K562 (cell line): ENCODE results near the gene LHX3. TPM values are rescaled to one million over a fixed set of nuclear protein-coding genes. Genes with fewer than 3 reads are reported as not detected.

Experiments used
- ARID1B ChIP-seq: fragments of 450-650 bp; IDR thresholded peaks from 2 replicates; pipeline ENCODE4 v1.6.1; 2016; ENCODE audit warnings: antibody characterized with exemption, mild to moderate bottlenecking, inconsistent platforms
- E2F3 ChIP-seq: fragments of 250-450 bp; sonication (Bioruptor Pico); IDR thresholded peaks from 2 replicates; pipeline ENCODE4 v1.4.0; 2020; ENCODE audit warnings: mild to moderate bottlenecking
- EHMT2 ChIP-seq: fragments of 450-650 bp; IDR thresholded peaks from 2 replicates; pipeline ENCODE4 v1.6.1; 2018; ENCODE audit warnings: antibody characterized with exemption
- ETS2 ChIP-seq: IDR thresholded peaks from 2 replicates; pipeline ENCODE4 v1.6.1; 2016; ENCODE audit warnings: borderline replicate concordance, missing genetic modification characterization, mild to moderate bottlenecking, moderate library complexity, missing compliant biosample characterization; ENCODE audit not compliant: poor library complexity, severe bottlenecking
- ETV6 ChIP-seq, 3 experiments: fragments of 150-350 bp in 1 of 3; sonication (generic) in 1 of 3; formaldehyde crosslinking in 1 of 3; IDR thresholded peaks; 2 replicates each; pipeline versions ENCODE4 v1.6.1 to v1.8.0; 2014 to 2022; ENCODE audit warnings: borderline replicate concordance in 2 of 3, low read depth in 2 of 3, antibody characterized with exemption in 1 of 3, low read length in 1 of 3, mild to moderate bottlenecking in 1 of 3, missing genetic modification reagents in 1 of 3
- FOSL1 ChIP-seq: fragments of 200-800 bp; sonication (Bioruptor generic); conservative IDR thresholded peaks from 2 replicates; pipeline ENCODE4 v1.6.1; 2016; ENCODE audit warnings: missing genetic modification characterization, missing compliant biosample characterization
- FOXM1 ChIP-seq, 2 experiments: fragments of 450-650 bp in 1 of 2; sonication (generic) in 1 of 2; formaldehyde crosslinking in 1 of 2; IDR thresholded peaks; 2 replicates each; pipeline versions ENCODE4 v1.6.1 to v1.9.0; 2017 to 2022; ENCODE audit warnings: low read depth in 2 of 2, mild to moderate bottlenecking in 2 of 2, missing genetic modification reagents in 1 of 2, moderate library complexity in 1 of 2
- FOXP1 ChIP-seq: sonication (generic); formaldehyde crosslinking; IDR thresholded peaks from 2 replicates; pipeline ENCODE4 v1.8.0; 2022; ENCODE audit warnings: mild to moderate bottlenecking, missing genetic modification reagents
- HIVEP1 ChIP-seq: fragments of 250-450 bp; sonication (Bioruptor Pico); IDR thresholded peaks from 2 replicates; pipeline ENCODE4 v1.4.0; 2020; ENCODE audit warnings: mild to moderate bottlenecking
- IRF2 ChIP-seq: sonication (generic); formaldehyde crosslinking; IDR thresholded peaks from 2 replicates; pipeline ENCODE4 v1.8.1; 2022; ENCODE audit warnings: mild to moderate bottlenecking, missing genetic modification reagents
- NCOA6 ChIP-seq: fragments of 450-650 bp; IDR thresholded peaks from 2 replicates; pipeline ENCODE4 v1.6.1; 2017; ENCODE audit warnings: mild to moderate bottlenecking
- NR2F6 ChIP-seq: fragments of 450-650 bp; formaldehyde crosslinking; IDR thresholded peaks from 2 replicates; pipeline ENCODE4 v1.4.0; 2020; ENCODE audit warnings: mild to moderate bottlenecking
- NR4A1 ChIP-seq, 2 experiments: fragments of 250-450 bp in 1 of 2; fragments of 450-650 bp in 1 of 2; sonication (Bioruptor Pico) in 1 of 2; IDR thresholded peaks; 2 replicates each; pipeline versions ENCODE4 v1.4.0 to v1.6.1; 2016 to 2020; ENCODE audit warnings: mild to moderate bottlenecking in 2 of 2, missing compliant biosample characterization in 1 of 2, missing genetic modification characterization in 1 of 2, moderate library complexity in 1 of 2
- RERE ChIP-seq: sonication (generic); formaldehyde crosslinking; IDR thresholded peaks from 2 replicates; pipeline ENCODE4 v1.8.0; 2023; ENCODE audit warnings: missing genetic modification reagents, mild to moderate bottlenecking, borderline replicate concordance
- SIN3B ChIP-seq: fragments of 450-650 bp; IDR thresholded peaks from 2 replicates; pipeline ENCODE4 v1.6.1; 2017; ENCODE audit warnings: low read depth, mild to moderate bottlenecking, moderate library complexity
- SMARCB1 ChIP-seq: IDR thresholded peaks from 2 replicates; pipeline ENCODE4 v1.6.1; 2011; ENCODE audit warnings: improper control_type of control experiment, low read depth; ENCODE audit not compliant: insufficient read length
- U2AF2 ChIP-seq: fragments of 200-400 bp; formaldehyde crosslinking; optimal IDR thresholded peaks from 2 replicates; pipeline ENCODE3; 2017; ENCODE audit warnings: low read depth, mild to moderate bottlenecking, low read length
- ZNF121 ChIP-seq: sonication (generic); formaldehyde crosslinking; conservative IDR thresholded peaks from 2 replicates; pipeline ENCODE4 v1.8.0; 2022; ENCODE audit warnings: missing genetic modification reagents
- ZNF146 ChIP-seq: IDR thresholded peaks from one replicate; pipeline ENCODE4 v1.6.1; 2018; ENCODE audit warnings: missing compliant biosample characterization; ENCODE audit not compliant: unreplicated experiment
- ZNF277 ChIP-seq: fragments of 250-450 bp; sonication (Bioruptor Pico); IDR thresholded peaks from 2 replicates; pipeline ENCODE4 v1.8.0; 2022; ENCODE audit warnings: inconsistent platforms, mild to moderate bottlenecking, moderate library complexity, borderline replicate concordance
- ZNF76 ChIP-seq: fragments of 250-450 bp; sonication (Bioruptor Pico); IDR thresholded peaks from 2 replicates; pipeline ENCODE4 v1.4.0; 2020; ENCODE audit warnings: mild to moderate bottlenecking, moderate library complexity, borderline replicate concordance
- polyA plus RNA-seq, 8 experiments: library from polyadenylated mRNA; depleted of rRNA in 4 of 8; stranded (reverse) in 5 of 8; unstranded in 3 of 8; fragments of >200 nt; fragmentation: Nextera tagmentation in 2 of 8; fragmentation: Illumina TruSeq in 1 of 8; extraction: Ambion mirVana in 2 of 8; extraction: Trizol in 1 of 8; gene quantifications; 2 replicates each; pipeline versions ENCODE4 v1.2.1 to v1.2.3, GENCODE V29; 2011 to 2014; ENCODE audit warnings: inconsistent platforms in 1 of 8, missing spikeins in 1 of 8
- total RNA-seq, 7 experiments: library from RNA; depleted of rRNA in 6 of 7; stranded (reverse); fragments of >200 nt in 6 of 7; fragmentation: Illumina TruSeq in 2 of 7; extraction: Trizol in 2 of 7; gene quantifications; 2 replicates each; pipeline versions ENCODE4 v1.2.1 to v1.2.3, GENCODE V29; 2011 to 2021; ENCODE audit warnings: low replicate concordance in 1 of 7

The LHX3 gene
- total and polyA plus RNA-seq, 9 of the 15 experiments (the other 6 are each of a cell fraction or from before 2014, with no cell fraction given) = 0.09 TPM; not detected in 8

- TF ChIP-seq FOXM1 (IDR thresholded peaks at IDR 0.05; ENCODE audit: low read depth) = peak; percentile 66; the same call in 1 of the 2 replicates
- no peak for TF ChIP-seq FOXM1 (CRISPR knock-in tag; IDR thresholded peaks at IDR 0.05; ENCODE audit: low read depth)
- no peak for TF ChIP-seq RERE (CRISPR knock-in tag)
- TF ChIP-seq ZNF121 (CRISPR knock-in tag) = no peak
- no peak for TF ChIP-seq EHMT2
- no peak for TF ChIP-seq ETV6 (IDR thresholded peaks at IDR 0.05; ENCODE audit: borderline replicate concordance in 1 of 2, low read depth in 2 of 2, low read length in 1 of 2)
- TF ChIP-seq ETV6 (CRISPR knock-in tag; IDR thresholded peaks at IDR 0.05; ENCODE audit: borderline replicate concordance) = no peak
- no peak for TF ChIP-seq FOXP1 (CRISPR knock-in tag)
- TF ChIP-seq HIVEP1 (CRISPR knock-in tag) = no peak
- TF ChIP-seq ZNF76 = no peak
- no peak for TF ChIP-seq IRF2 (CRISPR knock-in tag)
- TF ChIP-seq U2AF2 = no peak
- TF ChIP-seq NR2F6 (CRISPR knock-in tag) = no peak
- no peak for TF ChIP-seq SMARCB1
- TF ChIP-seq E2F3 (CRISPR knock-in tag) = no peak
- no peak for TF ChIP-seq NCOA6
- TF ChIP-seq NR4A1 (CRISPR knock-in tag; IDR thresholded peaks at IDR 0.05) = no peak
- TF ChIP-seq NR4A1 (tag; IDR thresholded peaks at IDR 0.05) = no peak
- no peak for TF ChIP-seq SIN3B
- no peak for TF ChIP-seq ETS2 (tag)
- no peak for TF ChIP-seq ZNF146 (CRISPR knock-in tag)
- no peak for TF ChIP-seq ZNF277 (CRISPR knock-in tag)
- peak; percentile 22; the same call in 1 of the 2 replicates for TF ChIP-seq FOSL1
- peak; percentile 92 for TF ChIP-seq ARID1B
Measured at GRCh38 chr9:136237486-136238341, 32.8 kb upstream of the LHX3 start (continued).
